ENCODE results near the gene RASA3.

DNA sequence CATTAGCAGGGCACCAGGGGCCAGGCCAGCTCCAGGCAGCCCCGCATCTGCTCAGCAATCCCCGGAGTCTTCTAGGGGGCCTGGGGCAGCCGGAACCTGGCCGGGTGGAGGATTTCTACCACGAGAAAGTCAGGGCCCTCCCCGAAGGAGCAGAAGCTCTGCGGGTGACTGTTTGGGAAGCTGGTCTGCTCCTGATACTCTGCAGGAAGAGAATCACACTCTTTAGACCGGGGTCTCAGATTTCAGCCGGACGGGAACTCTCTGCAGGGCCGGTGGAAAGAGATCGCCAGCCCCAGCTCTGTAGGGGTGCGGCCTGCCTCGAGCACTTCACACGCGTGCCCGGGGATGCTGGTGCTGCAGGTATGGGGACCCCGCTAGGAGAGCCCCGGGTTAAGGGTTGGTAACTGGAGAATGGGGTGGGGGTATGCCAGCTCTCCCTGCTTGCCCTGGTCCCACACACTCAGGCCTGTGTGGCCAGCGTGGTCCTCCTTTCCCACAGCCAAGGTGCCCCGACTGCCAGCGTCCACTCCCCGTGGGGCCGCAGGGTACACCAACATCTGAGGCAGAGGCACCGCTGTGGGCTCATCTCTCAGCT, 20.1 kb downstream of the RASA3 start:
- TF ChIP-seq, protein P1, sequence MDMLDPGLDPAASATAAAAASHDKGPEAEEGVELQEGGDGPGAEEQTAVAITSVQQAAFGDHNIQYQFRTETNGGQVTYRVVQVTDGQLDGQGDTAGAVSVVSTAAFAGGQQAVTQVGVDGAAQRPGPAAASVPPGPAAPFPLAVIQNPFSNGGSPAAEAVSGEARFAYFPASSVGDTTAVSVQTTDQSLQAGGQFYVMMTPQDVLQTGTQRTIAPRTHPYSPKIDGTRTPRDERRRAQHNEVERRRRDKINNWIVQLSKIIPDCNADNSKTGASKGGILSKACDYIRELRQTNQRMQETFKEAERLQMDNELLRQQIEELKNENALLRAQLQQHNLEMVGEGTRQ (IDR thresholded peaks at IDR 0.05; ENCODE audit: low read depth, low read length): no peak
- TF ChIP-seq, protein P2, sequence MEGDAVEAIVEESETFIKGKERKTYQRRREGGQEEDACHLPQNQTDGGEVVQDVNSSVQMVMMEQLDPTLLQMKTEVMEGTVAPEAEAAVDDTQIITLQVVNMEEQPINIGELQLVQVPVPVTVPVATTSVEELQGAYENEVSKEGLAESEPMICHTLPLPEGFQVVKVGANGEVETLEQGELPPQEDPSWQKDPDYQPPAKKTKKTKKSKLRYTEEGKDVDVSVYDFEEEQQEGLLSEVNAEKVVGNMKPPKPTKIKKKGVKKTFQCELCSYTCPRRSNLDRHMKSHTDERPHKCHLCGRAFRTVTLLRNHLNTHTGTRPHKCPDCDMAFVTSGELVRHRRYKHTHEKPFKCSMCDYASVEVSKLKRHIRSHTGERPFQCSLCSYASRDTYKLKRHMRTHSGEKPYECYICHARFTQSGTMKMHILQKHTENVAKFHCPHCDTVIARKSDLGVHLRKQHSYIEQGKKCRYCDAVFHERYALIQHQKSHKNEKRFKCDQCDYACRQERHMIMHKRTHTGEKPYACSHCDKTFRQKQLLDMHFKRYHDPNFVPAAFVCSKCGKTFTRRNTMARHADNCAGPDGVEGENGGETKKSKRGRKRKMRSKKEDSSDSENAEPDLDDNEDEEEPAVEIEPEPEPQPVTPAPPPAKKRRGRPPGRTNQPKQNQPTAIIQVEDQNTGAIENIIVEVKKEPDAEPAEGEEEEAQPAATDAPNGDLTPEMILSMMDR (conservative IDR thresholded peaks at IDR 0.05; ENCODE audit: low read depth, low read length): no peak
- no peak for TF ChIP-seq POLR2A (IDR thresholded peaks at IDR 0.05; ENCODE audit: low read depth, low read length)
- no peak for TF ChIP-seq MXI1 (IDR thresholded peaks at IDR 0.05; ENCODE audit: borderline replicate concordance, low read depth, low read length)
- TF ChIP-seq BHLHE40 (IDR thresholded peaks at IDR 0.05; ENCODE audit: low read depth, low read length): no peak
- no peak for TF ChIP-seq CEBPB (IDR thresholded peaks at IDR 0.05; ENCODE audit: low read depth, low read length)

Data from IMR-90 (cell line).